HL-60 (cell line): Measurements from ENCODE around the gene PRMT5.

Experiments used
- DNase-seq, 2 experiments: peaks; one replicate each; pipeline ENCODE4 v3.0.0-alpha.2; 2010 to 2020; ENCODE audit warnings: low read depth in 1 of 2, low spot score in 1 of 2
- H3K27ac ChIP-seq: fragments of 250-450 bp; sonication (Bioruptor Pico); replicated peaks from 2 replicates; pipeline ENCODE4 v1.5.1; 2020; ENCODE audit warnings: mild to moderate bottlenecking, moderate library complexity
- H3K27me3 ChIP-seq: fragments of 250-450 bp; sonication (Bioruptor Pico); 2 replicates; pipeline ENCODE4 v1.5.1; 2021; ENCODE audit warnings: mild to moderate bottlenecking, moderate library complexity; ENCODE audit not compliant: insufficient read depth, poor library complexity, severe bottlenecking
- H3K4me3 ChIP-seq: replicated peaks from 2 replicates; pipeline ENCODE4 v1.5.1; 2011; ENCODE audit warnings: mild to moderate bottlenecking, control low read depth, low read length; ENCODE audit not compliant: insufficient read depth
- GABPA ChIP-seq: IDR thresholded peaks from 2 replicates; pipeline ENCODE4 v1.6.1; 2012; ENCODE audit warnings: low read depth
- POLR2AphosphoS5 ChIP-seq: IDR thresholded peaks from 2 replicates; pipeline ENCODE4 v1.6.1; 2012; ENCODE audit warnings: low read depth
- SPI1 ChIP-seq: IDR thresholded peaks from 2 replicates; pipeline ENCODE4 v1.6.1; 2012; ENCODE audit warnings: low read depth, mild to moderate bottlenecking, borderline replicate concordance
- TF ChIP-seq, protein P1 (sequence below): IDR thresholded peaks from 2 replicates; pipeline ENCODE4 v1.6.1; 2012; ENCODE audit warnings: low read depth; ENCODE audit not compliant: insufficient replicate concordance
- TF ChIP-seq, protein P2 (sequence below): IDR thresholded peaks from one replicate; pipeline ENCODE4 v1.5.1; 2011; ENCODE audit warnings: low read length, control low read depth, inconsistent platforms; ENCODE audit not compliant: insufficient read depth

The PRMT5 gene

DNA sequence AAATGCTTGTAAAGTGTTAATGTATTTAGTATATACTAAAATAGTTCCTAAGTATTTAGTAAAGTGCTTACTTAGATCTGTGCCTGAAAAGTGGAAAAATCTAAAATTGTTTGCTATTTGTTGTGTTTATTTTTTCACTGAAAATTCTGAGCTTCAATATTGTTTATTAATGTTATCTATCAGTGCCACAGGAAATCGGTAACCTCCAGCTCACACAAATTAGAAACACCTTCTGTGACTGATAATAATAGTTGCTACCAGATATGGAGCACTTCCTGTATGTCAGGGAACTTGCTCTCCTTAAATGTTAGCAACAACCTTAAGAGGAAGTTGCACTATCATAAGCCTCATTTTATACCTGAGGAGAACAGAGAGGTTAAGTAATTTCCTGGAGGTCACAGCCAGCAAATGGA lies 58.4 kb downstream of the PRMT5 start:
- TF ChIP-seq, protein P1, sequence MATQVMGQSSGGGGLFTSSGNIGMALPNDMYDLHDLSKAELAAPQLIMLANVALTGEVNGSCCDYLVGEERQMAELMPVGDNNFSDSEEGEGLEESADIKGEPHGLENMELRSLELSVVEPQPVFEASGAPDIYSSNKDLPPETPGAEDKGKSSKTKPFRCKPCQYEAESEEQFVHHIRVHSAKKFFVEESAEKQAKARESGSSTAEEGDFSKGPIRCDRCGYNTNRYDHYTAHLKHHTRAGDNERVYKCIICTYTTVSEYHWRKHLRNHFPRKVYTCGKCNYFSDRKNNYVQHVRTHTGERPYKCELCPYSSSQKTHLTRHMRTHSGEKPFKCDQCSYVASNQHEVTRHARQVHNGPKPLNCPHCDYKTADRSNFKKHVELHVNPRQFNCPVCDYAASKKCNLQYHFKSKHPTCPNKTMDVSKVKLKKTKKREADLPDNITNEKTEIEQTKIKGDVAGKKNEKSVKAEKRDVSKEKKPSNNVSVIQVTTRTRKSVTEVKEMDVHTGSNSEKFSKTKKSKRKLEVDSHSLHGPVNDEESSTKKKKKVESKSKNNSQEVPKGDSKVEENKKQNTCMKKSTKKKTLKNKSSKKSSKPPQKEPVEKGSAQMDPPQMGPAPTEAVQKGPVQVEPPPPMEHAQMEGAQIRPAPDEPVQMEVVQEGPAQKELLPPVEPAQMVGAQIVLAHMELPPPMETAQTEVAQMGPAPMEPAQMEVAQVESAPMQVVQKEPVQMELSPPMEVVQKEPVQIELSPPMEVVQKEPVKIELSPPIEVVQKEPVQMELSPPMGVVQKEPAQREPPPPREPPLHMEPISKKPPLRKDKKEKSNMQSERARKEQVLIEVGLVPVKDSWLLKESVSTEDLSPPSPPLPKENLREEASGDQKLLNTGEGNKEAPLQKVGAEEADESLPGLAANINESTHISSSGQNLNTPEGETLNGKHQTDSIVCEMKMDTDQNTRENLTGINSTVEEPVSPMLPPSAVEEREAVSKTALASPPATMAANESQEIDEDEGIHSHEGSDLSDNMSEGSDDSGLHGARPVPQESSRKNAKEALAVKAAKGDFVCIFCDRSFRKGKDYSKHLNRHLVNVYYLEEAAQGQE: peak; percentile 18
- TF ChIP-seq SPI1 (peak; percentile 86), POLR2AphosphoS5 (no peak), GABPA (peak; percentile 47; the same call in 1 of the 2 replicates)
- TF ChIP-seq, protein P2, sequence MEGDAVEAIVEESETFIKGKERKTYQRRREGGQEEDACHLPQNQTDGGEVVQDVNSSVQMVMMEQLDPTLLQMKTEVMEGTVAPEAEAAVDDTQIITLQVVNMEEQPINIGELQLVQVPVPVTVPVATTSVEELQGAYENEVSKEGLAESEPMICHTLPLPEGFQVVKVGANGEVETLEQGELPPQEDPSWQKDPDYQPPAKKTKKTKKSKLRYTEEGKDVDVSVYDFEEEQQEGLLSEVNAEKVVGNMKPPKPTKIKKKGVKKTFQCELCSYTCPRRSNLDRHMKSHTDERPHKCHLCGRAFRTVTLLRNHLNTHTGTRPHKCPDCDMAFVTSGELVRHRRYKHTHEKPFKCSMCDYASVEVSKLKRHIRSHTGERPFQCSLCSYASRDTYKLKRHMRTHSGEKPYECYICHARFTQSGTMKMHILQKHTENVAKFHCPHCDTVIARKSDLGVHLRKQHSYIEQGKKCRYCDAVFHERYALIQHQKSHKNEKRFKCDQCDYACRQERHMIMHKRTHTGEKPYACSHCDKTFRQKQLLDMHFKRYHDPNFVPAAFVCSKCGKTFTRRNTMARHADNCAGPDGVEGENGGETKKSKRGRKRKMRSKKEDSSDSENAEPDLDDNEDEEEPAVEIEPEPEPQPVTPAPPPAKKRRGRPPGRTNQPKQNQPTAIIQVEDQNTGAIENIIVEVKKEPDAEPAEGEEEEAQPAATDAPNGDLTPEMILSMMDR: no peak
- Histone ChIP-seq H3K4me3 (peak overlapping the region; percentile 99), H3K27me3 (no peaks in the 10 kb centered on the region), H3K27ac (peak overlapping the region; percentile 85)
- DNase-seq: peak in 1 of 2 experiments; percentile 78
